Smooth muscle cell (in vitro differentiated cells): ENCODE measurements around the gene LY6G6D. TPM values are rescaled to one million over a fixed set of nuclear protein-coding genes. Genes with fewer than 3 reads are reported as not detected.

ENCODE experiments used
- DNase-seq: peaks from one replicate; lab custom pipeline; 2025; ENCODE audit not compliant: unreplicated experiment; lab: John Stamatoyannopoulos, UW
- H2AFZ ChIP-seq: fragments of 200-600 bp; sonication (generic); 2 replicates; pipeline ENCODE4 v1.6.0; 2016; ENCODE audit warnings: antibody characterized with exemption, low read depth, mild to moderate bottlenecking
- H3F3A ChIP-seq: fragments of 200-600 bp; sonication (generic); 2 replicates; pipeline ENCODE4 v1.6.0; 2017; ENCODE audit warnings: antibody characterized with exemption, low read depth
- H3K27ac ChIP-seq: fragments of 200-600 bp; sonication (generic); 2 replicates; pipeline ENCODE4 v1.5.1; 2016; ENCODE audit warnings: low read depth, mild to moderate bottlenecking
- H3K27me3 ChIP-seq: fragments of 200-600 bp; sonication (generic); 2 replicates; pipeline ENCODE4 v1.6.1; 2016; ENCODE audit warnings: low read depth, mild to moderate bottlenecking
- H3K36me3 ChIP-seq: fragments of 200-600 bp; sonication (generic); 2 replicates; pipeline ENCODE4 v1.5.1; 2016; ENCODE audit warnings: low read depth
- H3K4me1 ChIP-seq: fragments of 200-600 bp; sonication (generic); 2 replicates; pipeline ENCODE4 v1.5.1; 2016; ENCODE audit warnings: low read depth
- H3K4me2 ChIP-seq: fragments of 200-600 bp; sonication (generic); 2 replicates; pipeline ENCODE4 v1.6.0; 2016; ENCODE audit warnings: mild to moderate bottlenecking
- H3K4me3 ChIP-seq: fragments of 200-600 bp; sonication (generic); 2 replicates; pipeline ENCODE4 v1.5.1; 2016; ENCODE audit warnings: mild to moderate bottlenecking
- H3K79me2 ChIP-seq: fragments of 200-600 bp; sonication (generic); 2 replicates; pipeline ENCODE4 v1.6.0; 2016; ENCODE audit warnings: low read depth, mild to moderate bottlenecking
- H3K9ac ChIP-seq: fragments of 200-600 bp; sonication (generic); 2 replicates; pipeline ENCODE4 v1.6.0; 2016; ENCODE audit warnings: low read depth
- H3K9me3 ChIP-seq: fragments of 200-600 bp; sonication (generic); replicated peaks from 2 replicates; pipeline ENCODE4 v1.5.1; 2016; ENCODE audit warnings: low read depth
- H4K20me1 ChIP-seq: fragments of 200-600 bp; sonication (generic); 2 replicates; pipeline ENCODE4 v1.6.0; 2016; ENCODE audit warnings: low read depth
- CTCF ChIP-seq: fragments of 200-600 bp; sonication (generic); IDR thresholded peaks from 2 replicates; pipeline ENCODE4 v1.5.1; 2017; ENCODE audit warnings: borderline replicate concordance, mild to moderate bottlenecking, antibody characterized with exemption; ENCODE audit not compliant: insufficient read depth, poor library complexity, severe bottlenecking
- WGBS: methylation state at CpG from one replicate; pipeline ENCODE4 v1.1.7; 2016; ENCODE audit warnings: low lambda C conversion rate; 5-methylcytosine and 5-hydroxymethylcytosine counted together
- polyA plus RNA-seq: library from polyadenylated mRNA; unstranded; fragments of >200 nt; fragmentation: Nextera tagmentation; extraction: Ambion mirVana; gene quantifications from 2 replicates; pipeline ENCODE4 v1.2.1, GENCODE V29; 2016
- total RNA-seq: library from RNA; depleted of rRNA; stranded (reverse); fragments of >200 nt; gene quantifications from 2 replicates; pipeline ENCODE4 v1.2.3, GENCODE V29; 2014

LY6G6D gene
- total and polyA plus RNA-seq, 2 experiments from 2014 or later, result not detected

- Histone ChIP-seq H3K27ac (no peak overlapping the region), H3F3A (no peaks in the 10 kb centered on the region), H3K9me3 (no peaks in the 10 kb centered on the region), H3K4me3 (no peak overlapping the region), H3K4me2 (peak overlapping the region; percentile 34), H3K27me3 (no peaks in the 10 kb centered on the region), H3K79me2 (no peaks in the 10 kb centered on the region), H3K36me3 (no peaks in the 10 kb centered on the region), H4K20me1 (no peaks in the 10 kb centered on the region), H2AFZ (peak overlapping the region; percentile 91), H3K4me1 (peaks cover 21% of the 10 kb centered on the region), H3K9ac (no peak overlapping the region)
- no peak for DNase-seq
- WGBS, result 14% methylated on average over 5 of the region's 5 CpGs
- no peak for TF ChIP-seq CTCF
Observed at GRCh38 chr6:31713991-31714684, 1.0 kb upstream of the LY6G6D start.

GRCh38 chr6:31717499-31718222, 2.5 kb downstream of the LY6G6D start:
- Histone ChIP-seq H3K79me2 (no peaks in the 10 kb centered on the region), H3K4me2 (no peak overlapping the region), H2AFZ (no peak overlapping the region)

GRCh38 chr6:31718265-31718664, 3.1 kb downstream of the LY6G6D start:
- Histone ChIP-seq H2AFZ (no peak overlapping the region), H3F3A (no peaks in the 10 kb centered on the region), H3K27me3 (no peaks in the 10 kb centered on the region), H3K79me2 (no peaks in the 10 kb centered on the region), H3K9me3 (no peaks in the 10 kb centered on the region), H3K9ac (no peak overlapping the region), H3K4me3 (no peak overlapping the region), H3K36me3 (no peaks in the 10 kb centered on the region), H3K27ac (peak overlapping the region; percentile 37), H3K4me2 (no peak overlapping the region), H4K20me1 (no peaks in the 10 kb centered on the region), H3K4me1 (peaks cover 18% of the 10 kb centered on the region)
- TF ChIP-seq CTCF, result no peak
- 93% methylated on average over 1 of the region's 1 CpG for WGBS
- DNase-seq, result no peak

More at GRCh38 chr6:31717499-31718222, 2.5 kb downstream of the LY6G6D start:
- Histone ChIP-seq H3K4me3 (no peak overlapping the region), H3K27ac (peak overlapping the region; percentile 37), H3K4me1 (peaks cover 21% of the 10 kb centered on the region), H4K20me1 (no peaks in the 10 kb centered on the region), H3K9ac (no peak overlapping the region), H3K36me3 (no peaks in the 10 kb centered on the region), H3K27me3 (no peaks in the 10 kb centered on the region), H3K9me3 (no peaks in the 10 kb centered on the region), H3F3A (no peaks in the 10 kb centered on the region)
- no peak for DNase-seq
- WGBS, result 57% methylated on average over 10 of the region's 10 CpGs
- TF ChIP-seq CTCF, result no peak
